NT2/D1 (cell line): ENCODE measurements around the gene CAVIN3.

ENCODE experiments used
- SUZ12 ChIP-seq: IDR thresholded peaks from 2 replicates; pipeline ENCODE4 v1.6.1; 2011; ENCODE audit not compliant: insufficient read length, insufficient read depth; ENCODE audit errors: extremely low read depth
- YY1 ChIP-seq: IDR thresholded peaks from 2 replicates; pipeline ENCODE4 v1.6.1; 2011; ENCODE audit not compliant: insufficient read length, insufficient read depth
- ZNF274 ChIP-seq: IDR thresholded peaks from 2 replicates; pipeline ENCODE4 v1.6.1; 2011; ENCODE audit warnings: mild to moderate bottlenecking, low read depth, low read length

GRCh38 chr11:6305297-6305696 lies 15.0 kb downstream of the CAVIN3 start:
- TF ChIP-seq SUZ12 = no peak
- no peak for TF ChIP-seq YY1
- no peak for TF ChIP-seq ZNF274
